ENCODE results near the gene FNDC11.
"Not testable (repeated sequence)": the region's sequence is repeated elsewhere in the genome, so short reads cannot be mapped to it uniquely, and the experiment has no call there.

Gene FNDC11

DNA sequence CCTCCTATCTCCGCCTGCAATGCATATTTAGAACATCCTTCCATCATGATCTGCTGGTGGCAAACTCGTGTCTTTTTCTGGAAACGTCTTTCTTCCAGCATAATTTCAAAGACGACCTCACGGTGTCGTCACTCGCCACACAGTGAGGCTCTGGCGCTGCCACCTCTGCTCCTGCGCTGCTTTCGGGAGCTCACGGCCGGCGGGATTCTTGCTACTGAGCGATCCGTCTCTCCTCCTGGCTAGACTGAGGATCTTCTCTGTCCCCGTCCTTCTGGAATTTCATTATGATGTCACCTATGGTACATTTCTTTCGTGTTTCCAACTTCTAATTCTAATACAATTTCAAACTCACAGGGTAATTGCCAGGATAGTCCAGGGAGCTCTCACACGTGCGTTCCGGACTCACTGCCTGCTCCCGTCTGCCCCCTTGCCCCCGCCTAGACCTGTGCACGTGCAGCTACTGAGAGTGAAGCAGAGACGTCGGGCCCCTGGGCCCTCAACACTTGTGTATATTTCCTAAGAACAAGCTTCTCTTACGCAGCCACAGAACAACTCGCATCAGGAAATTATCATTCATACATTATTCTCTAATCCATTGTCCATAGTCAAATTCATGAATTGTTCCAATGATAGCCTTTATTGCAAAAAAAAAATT is 45.6 kb downstream of the FNDC11 start:
- no peak overlapping the region for H3K4me3 ChIP-seq (ENCODE audit: control insufficient read depth, low read depth, low read length)
- no peak for TF ChIP-seq CTCF (conservative IDR thresholded peaks at IDR 0.05; ENCODE audit: control insufficient read depth, insufficient read depth, low read depth, low read length)
- DNase-seq (ENCODE audit: low read depth): no peak

GRCh38 chr20:63601679-63602078 is 47.7 kb downstream of the FNDC11 start:
- H3K4me3 ChIP-seq (ENCODE audit: control insufficient read depth, low read depth, low read length); DNase-seq (ENCODE audit: low read depth): not testable (repeated sequence)

DNA sequence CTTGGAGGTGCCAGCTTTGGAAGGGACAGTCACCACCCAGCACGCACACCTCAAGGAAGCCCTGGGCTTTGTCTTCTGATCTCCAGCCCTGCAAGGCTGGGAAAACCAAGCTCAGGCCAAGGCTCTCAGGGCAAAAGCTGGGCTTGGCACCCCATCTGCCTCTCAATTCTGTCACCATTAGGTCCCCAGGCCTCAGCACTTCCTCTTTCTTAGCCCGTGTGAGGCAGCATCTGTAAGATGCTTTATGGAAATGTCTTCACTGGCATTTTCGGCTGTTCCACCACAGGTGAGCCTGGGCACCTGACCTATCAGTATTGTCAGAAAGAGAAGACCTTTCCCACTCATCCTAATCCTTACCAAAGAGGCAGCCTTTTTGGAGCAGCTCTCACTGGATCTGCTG is 48.4 kb downstream of the FNDC11 start:
- TF ChIP-seq CTCF (conservative IDR thresholded peaks at IDR 0.05; ENCODE audit: control insufficient read depth, insufficient read depth, low read depth, low read length): no peak
- DNase-seq (ENCODE audit: low read depth): no peak
- H3K4me3 ChIP-seq (ENCODE audit: control insufficient read depth, low read depth, low read length): no peak overlapping the region

Data from fibroblast of mammary gland (primary cell).